ENCODE data around the gene MAGEB5. TPM values are rescaled to one million over a fixed set of nuclear protein-coding genes. Genes with fewer than 3 reads are reported as not detected.
"Not testable (repeated sequence)": the region's sequence is repeated elsewhere in the genome, so short reads cannot be mapped to it uniquely, and the experiment has no call there.

MAGEB5 gene, protein sequence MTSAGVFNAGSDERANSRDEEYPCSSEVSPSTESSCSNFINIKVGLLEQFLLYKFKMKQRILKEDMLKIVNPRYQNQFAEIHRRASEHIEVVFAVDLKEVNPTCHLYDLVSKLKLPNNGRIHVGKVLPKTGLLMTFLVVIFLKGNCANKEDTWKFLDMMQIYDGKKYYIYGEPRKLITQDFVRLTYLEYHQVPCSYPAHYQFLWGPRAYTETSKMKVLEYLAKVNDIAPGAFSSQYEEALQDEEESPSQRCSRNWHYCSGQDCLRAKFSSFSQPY
- not detected for polyA plus RNA-seq (ENCODE audit: insufficient read length in 10 of 10)
- long read RNA-seq, donor 1: 0 reads
- long read RNA-seq, donor 2: 0 reads
- long read RNA-seq, donor 3: 0 reads
- long read RNA-seq, donor 4: 0 reads
- long read RNA-seq, donor 5: 0 reads
- long read RNA-seq, donor 6: 0 reads
- long read RNA-seq, donor 7: 0 reads
- long read RNA-seq, donor 8: 0 reads
- long read RNA-seq, donor 9: 0 reads

DNA sequence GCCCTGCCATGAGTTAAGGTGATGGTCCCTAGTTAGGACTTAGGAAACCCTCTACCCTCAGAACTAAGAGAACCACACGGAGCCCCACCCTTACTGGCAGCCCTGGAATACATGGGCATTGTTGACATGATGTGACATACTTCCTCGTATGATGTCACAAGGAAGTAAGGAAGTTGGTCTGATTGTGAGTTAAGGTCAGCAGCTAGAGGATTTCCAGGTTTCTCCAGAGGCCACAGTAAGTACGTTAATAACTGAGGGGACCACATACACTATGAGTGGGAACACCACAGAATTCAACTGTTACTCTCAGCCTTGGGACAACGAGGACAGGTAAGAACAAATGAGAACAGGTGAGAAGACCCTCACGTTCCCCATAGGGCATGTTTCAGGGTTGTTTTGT is at the start of gene MAGEB5:
MAGEB5 (plus strand) TSS at position 301 of the 400 bp plus-strand sequence. CDS start 1,133 bp downstream, outside the sequence.
- no peak for DNase-seq

DNA sequence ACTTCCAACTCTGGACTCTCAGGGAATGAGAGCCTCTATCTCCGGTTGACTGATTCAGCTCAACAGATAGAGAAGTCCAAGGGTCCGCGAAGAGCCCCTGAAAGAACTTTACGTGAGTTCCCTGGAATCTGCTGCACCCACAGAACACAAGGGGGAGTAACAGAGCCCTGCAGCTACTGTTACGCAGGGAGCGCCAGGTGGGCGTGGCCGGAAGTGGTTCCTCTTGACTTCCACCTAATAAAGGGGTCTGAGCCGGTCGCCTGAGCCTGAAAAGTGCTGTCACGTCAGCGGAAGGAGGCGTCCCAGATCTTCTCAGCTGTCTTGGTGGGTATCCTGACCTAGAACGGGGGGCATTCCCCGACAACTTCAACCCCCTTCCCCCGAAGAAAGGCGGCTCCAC is 23.8 kb upstream of the MAGEB5 start, which contains the start of gene MAGEB6:
MAGEB6 (plus strand) TSS at position 237 of the 400 bp plus-strand sequence. CDS start 1,407 bp downstream, outside the sequence.
- no peak for DNase-seq

DNA sequence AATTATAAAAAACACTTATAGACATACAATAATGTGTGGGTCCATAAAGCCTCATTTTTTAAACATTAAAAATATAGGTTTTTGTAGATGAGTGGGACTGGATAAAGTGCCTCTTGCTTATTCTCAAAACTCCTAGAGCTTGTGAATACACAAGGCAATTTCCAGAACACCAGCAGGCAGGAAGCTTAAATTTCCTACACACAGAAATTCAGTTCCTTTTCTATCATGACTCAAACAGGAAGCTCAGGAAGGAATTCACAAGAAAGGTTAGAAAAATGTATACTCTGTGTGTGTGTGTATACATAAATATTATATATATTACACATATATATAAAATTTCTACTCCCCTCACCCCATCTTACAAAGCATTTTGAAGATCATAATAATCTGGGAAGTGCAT is 12.4 kb upstream of the MAGEB5 start:
- DNase-seq: no peak

DNA sequence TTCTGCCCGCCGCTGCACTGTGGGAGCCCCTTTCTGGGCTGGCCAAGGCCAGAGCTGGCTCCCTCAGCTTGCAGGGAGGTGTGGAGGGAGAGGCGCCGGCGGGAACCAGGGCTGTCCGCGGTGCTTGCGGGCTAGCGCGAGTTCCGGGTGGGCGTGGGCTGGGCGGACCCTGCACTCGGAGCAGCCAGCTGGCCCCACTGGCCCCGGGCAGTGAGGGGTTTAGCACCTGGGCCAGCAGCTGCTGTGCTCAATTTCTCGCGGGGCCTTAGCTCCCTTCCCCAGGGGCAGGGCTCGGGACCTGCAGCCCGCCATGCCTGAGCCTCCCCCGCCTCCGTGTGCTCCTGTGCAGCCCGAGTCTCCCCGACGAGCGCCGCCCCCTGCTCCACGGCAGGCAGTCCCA is 11.3 kb upstream of the MAGEB5 start:
- DNase-seq: not testable (repeated sequence)

DNA sequence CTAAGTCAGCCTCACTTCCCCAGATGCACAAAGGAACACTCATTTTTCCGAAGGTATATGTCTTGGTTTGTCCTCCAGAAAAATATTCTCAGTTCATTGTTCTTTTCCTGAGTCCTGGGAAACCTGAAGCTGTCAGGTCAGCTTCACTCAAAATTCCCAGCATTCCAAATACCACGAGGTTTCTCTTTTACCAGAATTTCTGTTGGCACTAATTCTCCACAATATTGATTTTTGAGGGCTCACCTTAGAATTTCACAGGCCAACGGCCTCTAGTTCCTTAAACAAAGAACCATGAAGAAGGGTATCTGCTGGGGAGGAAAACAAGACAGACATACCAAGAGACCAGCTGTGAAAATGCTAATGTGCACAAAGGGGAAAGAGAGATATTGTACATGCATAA is 8.0 kb upstream of the MAGEB5 start:
- DNase-seq: no peak

DNA sequence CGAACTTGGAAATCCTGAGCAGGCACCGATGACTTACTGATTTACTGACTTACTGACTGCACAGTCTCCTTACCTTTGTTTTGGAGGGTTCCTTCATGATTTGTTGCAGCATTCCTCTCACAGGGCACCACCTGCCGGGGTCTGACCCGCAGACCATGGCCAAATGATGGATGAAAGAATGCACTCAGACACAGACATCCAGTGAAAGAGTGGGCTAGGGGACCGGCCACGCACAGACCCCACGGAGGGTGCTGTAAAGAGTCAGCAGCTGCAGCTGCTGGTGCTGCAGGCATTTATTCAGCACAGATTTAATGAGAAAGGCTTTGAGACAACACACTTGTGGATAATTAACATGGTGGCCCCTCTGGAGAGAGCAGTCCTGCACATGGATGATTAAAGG is 3.4 kb downstream of the MAGEB5 start:
- DNase-seq: no peak

DNA sequence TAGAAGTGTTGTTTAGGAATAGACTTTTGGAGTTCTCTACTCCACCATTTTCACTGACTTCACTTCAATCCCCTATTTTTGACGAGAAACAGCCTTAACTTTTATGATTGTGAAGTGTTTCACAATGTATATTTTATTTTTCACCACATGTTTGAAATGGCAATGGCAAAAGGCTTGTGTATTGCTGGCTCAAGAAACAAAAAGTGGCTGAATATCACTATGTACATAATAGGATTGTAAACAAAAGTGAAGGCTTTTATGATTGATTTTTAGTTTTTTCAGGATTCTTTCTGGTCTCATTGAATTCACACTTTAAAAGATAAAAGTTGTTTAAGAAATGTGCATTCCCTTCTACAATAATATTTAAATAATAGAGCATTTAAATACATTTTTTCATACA is 18.2 kb downstream of the MAGEB5 start:
- no peak for DNase-seq

DNA sequence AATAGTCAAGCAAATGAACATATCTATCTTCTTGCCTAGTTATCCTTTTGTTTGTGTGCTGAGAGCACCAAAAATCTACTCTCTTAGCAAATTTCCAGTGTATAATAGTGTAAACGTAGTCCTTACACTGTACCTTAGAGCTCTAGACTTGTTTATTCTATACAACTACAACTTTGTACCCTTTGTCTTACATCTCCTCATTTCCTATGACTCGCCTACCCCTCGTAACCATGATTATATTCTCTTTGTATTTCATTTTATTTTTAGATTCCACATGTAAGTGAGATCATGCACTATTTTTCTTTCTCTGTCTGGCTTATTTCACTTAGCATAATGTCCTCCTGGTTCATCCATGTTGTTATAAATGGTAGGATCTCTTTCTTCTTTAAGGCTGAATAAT is 37.6 kb downstream of the MAGEB5 start:
- DNase-seq: no peak

DNA sequence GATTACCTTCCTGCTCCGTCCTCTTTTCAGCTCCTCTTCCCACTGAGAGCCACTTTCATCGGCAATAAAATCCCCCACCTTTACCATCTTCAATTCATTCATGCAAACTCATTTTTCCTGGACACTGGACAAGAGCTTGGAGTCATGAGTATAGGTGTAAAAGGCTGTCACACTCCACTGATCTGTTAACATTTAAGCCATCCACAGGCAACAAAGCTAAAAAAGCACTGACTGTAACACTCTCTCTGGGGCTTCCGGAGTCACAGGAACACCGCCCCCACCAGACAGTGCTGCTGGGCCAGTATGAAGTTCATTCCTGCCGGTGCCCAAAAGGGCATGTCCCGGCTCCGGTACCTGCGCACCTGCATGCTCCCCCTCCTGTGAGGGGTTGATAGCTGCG is 38.5 kb downstream of the MAGEB5 start:
- no peak for DNase-seq

DNA sequence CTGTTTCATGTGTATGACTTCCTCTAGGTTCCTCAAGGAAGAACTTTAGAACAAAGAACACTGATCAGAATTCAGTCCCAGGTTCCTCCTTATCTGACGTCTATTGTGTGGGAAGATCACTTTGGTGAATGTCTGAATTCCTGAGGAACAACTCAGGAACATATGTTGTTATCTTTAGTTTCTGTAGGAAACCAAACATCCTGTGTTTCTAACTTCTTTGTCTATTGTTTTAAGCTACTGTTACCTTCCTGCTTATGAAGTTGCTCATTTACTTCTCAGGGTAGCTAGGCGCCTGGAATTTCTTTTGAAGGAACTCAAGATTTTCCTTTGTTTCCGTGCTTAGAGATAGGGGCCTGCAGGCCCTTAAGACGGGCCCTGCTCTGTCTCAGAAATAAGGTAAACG is 46.2 kb downstream of the MAGEB5 start:
- no peak for DNase-seq

Other genes starting within 250 kb of the MAGEB5 start
- not detected for gene MAGEB18, start 77.8 kb upstream of the MAGEB5 start, polyA plus RNA-seq (ENCODE audit: insufficient read length in 10 of 10)
- not detected for gene MAGEB6B, start 55.6 kb upstream of the MAGEB5 start, polyA plus RNA-seq (ENCODE audit: insufficient read length in 10 of 10)
- gene MAGEB6, start 23.7 kb upstream of the MAGEB5 start, polyA plus RNA-seq (ENCODE audit: insufficient read length in 10 of 10): not detected

Data from muscle of back (tissue), 13 donors.